PC-9 (cell line): ENCODE results near the gene RUNX3. TPM values are rescaled to one million over a fixed set of nuclear protein-coding genes. Genes with fewer than 3 reads are reported as not detected.

Source experiments
- BruUV-seq: library from RNA; stranded (reverse); fragments of 400-500 nt; replicated peaks from 2 replicates; lab custom pipeline; 2021; lab: Mats Ljungman, UMichigan
- CTCF ChIA-PET: fragments of 300-600 bp; sonication (Branson Sonifier 250); formaldehyde crosslinking; loops from one replicate; lab custom pipeline; 2022; ENCODE audit warnings: antibody characterized with exemption; lab: Charles Lee
- POLR2A ChIA-PET: fragments of 300-600 bp; sonication (Branson Sonifier 250); formaldehyde crosslinking; loops from one replicate; lab custom pipeline; 2022; ENCODE audit warnings: antibody characterized with exemption; ENCODE audit not compliant: unreplicated experiment; lab: Charles Lee
- DNase-seq, 2 experiments: peaks; one replicate each; pipeline versions ENCODE4 v3.0.0 to v3.0.0-alpha.2; 2015 to 2022; ENCODE audit warnings: mixed read lengths in 1 of 2
- H2AFZ ChIP-seq: fragments of 200-600 bp; sonication (generic); 2 replicates; pipeline ENCODE4 v1.8.1; 2017; ENCODE audit warnings: antibody characterized with exemption
- H3F3A ChIP-seq: fragments of 200-600 bp; sonication (generic); 2 replicates; pipeline ENCODE4 v1.8.1; 2017; ENCODE audit warnings: antibody characterized with exemption, mild to moderate bottlenecking, low read depth; ENCODE audit not compliant: insufficient read depth
- H3K27ac ChIP-seq: fragments of 200-600 bp; sonication (generic); 2 replicates; pipeline ENCODE4 v1.6.1; 2016; ENCODE audit warnings: mixed run types
- H3K27me3 ChIP-seq: fragments of 200-600 bp; sonication (generic); 2 replicates; pipeline ENCODE4 v1.6.1; 2016; ENCODE audit warnings: low read depth, mixed run types; ENCODE audit not compliant: insufficient read depth
- H3K36me3 ChIP-seq: fragments of 200-600 bp; sonication (generic); 2 replicates; pipeline ENCODE4 v1.6.1; 2016; ENCODE audit warnings: low read depth, mixed run types
- H3K4me1 ChIP-seq: fragments of 200-600 bp; sonication (generic); replicated peaks from 2 replicates; pipeline ENCODE4 v1.6.1; 2016; ENCODE audit warnings: mixed run types; ENCODE audit not compliant: insufficient read depth
- H3K4me2 ChIP-seq: fragments of 200-600 bp; sonication (generic); 2 replicates; pipeline ENCODE4 v1.6.1; 2017; ENCODE audit warnings: mixed run types
- H3K4me3 ChIP-seq: fragments of 200-600 bp; sonication (generic); 2 replicates; pipeline ENCODE4 v1.6.1; 2016; ENCODE audit warnings: mixed run types
- H3K79me2 ChIP-seq: fragments of 200-600 bp; sonication (generic); 2 replicates; pipeline ENCODE4 v1.6.1; 2017; ENCODE audit warnings: low read depth, mixed run types
- H3K9me2 ChIP-seq: fragments of 200-600 bp; sonication (generic); 2 replicates; pipeline ENCODE4 v1.8.1; 2017; ENCODE audit warnings: mild to moderate bottlenecking; ENCODE audit not compliant: insufficient read depth
- H3K9me3 ChIP-seq: fragments of 200-600 bp; sonication (generic); 2 replicates; pipeline ENCODE4 v1.8.1; 2016; ENCODE audit warnings: low read depth; ENCODE audit not compliant: insufficient read depth
- H4K20me1 ChIP-seq: fragments of 200-600 bp; sonication (generic); 2 replicates; pipeline ENCODE4 v1.8.1; 2017; ENCODE audit not compliant: insufficient read depth
- EZH2 ChIP-seq: fragments of 200-600 bp; sonication (generic); IDR thresholded peaks from 2 replicates; pipeline ENCODE4 v1.8.0; 2017; ENCODE audit warnings: antibody characterized with exemption, low read depth
- intact Hi-C: fragments of 100-400 bp; cut with micrococcal nuclease; formaldehyde crosslinking; loops from one replicate; pipeline ENCODE4 v1.10.0; 2022; ENCODE audit not compliant: unreplicated experiment
- total RNA-seq: library from RNA; stranded (reverse); gene quantifications from 2 replicates; pipeline ENCODE4 v1.2.3, GENCODE V29; 2021
- TF ChIP-seq, protein P1 (sequence below): fragments of 200-600 bp; sonication (generic); conservative IDR thresholded peaks from 2 replicates; pipeline ENCODE4 v1.6.1; 2017; ENCODE audit warnings: mixed run types, antibody characterized with exemption, mild to moderate bottlenecking, moderate library complexity

The RUNX3 gene
- total RNA-seq, 1 experiment from 2014 or later: not detected

DNA sequence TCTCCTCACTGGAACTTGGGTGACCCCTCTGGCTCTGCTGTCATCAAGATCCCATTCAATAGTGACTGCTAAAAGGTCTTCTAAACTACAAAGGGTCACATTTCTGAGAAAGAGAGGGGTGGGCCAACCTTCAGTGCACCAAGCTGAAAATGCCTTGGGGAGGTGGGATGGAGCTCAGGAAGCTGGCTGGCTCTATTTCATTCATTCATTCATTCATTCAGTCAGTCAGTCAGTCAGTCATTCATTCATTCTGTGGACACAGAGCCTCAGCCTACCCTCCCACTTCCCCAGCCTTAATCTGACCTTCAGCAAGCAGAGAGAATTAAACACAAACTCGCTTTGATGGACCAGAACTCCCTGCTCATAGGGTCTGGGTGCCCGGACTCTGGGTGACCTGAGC, 11.7 kb downstream of the RUNX3 start:
- POLR2A ChIA-PET: no interaction called here
- CTCF ChIA-PET: no interaction called here
- Histone ChIP-seq H3K79me2 (no peaks in the 10 kb centered on the region), H3K9me3 (no peaks in the 10 kb centered on the region), H3K4me3 (no peak overlapping the region), H3K36me3 (no peaks in the 10 kb centered on the region), H4K20me1 (no peaks in the 10 kb centered on the region), H3K4me1 (no peaks in the 10 kb centered on the region), H3K9me2 (no peaks in the 10 kb centered on the region), H3K27me3 (peaks cover 4% of the 10 kb centered on the region; the same call in 1 of the 2 replicates), H3F3A (no peaks in the 10 kb centered on the region), H3K27ac (no peak overlapping the region), H3K4me2 (no peak overlapping the region), H2AFZ (no peak overlapping the region)
- no TSS peak for BruUV-seq
- intact Hi-C loops: no loop called here
- DNase-seq: no peak
- TF ChIP-seq, protein P1, sequence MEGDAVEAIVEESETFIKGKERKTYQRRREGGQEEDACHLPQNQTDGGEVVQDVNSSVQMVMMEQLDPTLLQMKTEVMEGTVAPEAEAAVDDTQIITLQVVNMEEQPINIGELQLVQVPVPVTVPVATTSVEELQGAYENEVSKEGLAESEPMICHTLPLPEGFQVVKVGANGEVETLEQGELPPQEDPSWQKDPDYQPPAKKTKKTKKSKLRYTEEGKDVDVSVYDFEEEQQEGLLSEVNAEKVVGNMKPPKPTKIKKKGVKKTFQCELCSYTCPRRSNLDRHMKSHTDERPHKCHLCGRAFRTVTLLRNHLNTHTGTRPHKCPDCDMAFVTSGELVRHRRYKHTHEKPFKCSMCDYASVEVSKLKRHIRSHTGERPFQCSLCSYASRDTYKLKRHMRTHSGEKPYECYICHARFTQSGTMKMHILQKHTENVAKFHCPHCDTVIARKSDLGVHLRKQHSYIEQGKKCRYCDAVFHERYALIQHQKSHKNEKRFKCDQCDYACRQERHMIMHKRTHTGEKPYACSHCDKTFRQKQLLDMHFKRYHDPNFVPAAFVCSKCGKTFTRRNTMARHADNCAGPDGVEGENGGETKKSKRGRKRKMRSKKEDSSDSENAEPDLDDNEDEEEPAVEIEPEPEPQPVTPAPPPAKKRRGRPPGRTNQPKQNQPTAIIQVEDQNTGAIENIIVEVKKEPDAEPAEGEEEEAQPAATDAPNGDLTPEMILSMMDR: no peak
- TF ChIP-seq EZH2: no peak

DNA sequence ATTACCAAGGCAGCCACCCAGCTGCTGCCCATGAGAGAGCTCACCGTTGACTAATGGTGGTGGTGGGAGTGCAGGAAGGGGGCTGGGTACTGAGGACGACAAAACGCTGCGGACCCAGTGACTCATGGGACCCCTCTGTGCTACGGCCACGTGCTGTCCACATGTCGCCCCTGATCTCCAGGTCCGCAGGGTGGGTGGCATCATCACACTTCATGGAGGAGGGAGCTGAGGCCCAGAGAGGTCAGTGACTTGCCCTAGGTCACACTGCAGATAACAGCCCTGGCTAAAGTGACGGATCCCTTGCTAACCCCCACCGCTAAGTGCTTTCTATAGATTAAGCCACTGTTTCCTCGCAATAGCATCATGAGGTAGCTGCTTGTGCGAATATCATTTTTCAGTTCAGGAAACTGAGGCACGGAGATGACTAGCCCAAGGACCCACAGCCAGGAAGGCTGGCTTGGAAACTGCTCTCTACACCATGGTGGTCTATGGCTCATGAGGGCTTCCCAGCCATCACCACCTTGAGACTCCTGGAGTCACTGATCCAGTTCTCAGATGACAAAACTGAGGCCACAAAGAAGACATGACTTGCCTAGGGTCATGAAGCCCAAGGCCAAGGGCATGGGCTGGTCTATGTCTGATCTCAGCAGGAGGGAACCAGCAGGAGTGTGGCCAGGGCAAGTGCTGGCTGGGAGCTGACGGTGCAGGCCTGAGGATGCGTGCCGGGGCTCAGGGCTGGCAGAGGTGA, 12.6 kb downstream of the RUNX3 start:
- Histone ChIP-seq H3K9me2 (no peaks in the 10 kb centered on the region), H3K4me1 (no peaks in the 10 kb centered on the region), H3F3A (no peaks in the 10 kb centered on the region), H3K79me2 (no peaks in the 10 kb centered on the region), H3K4me3 (no peak overlapping the region), H4K20me1 (no peaks in the 10 kb centered on the region), H3K36me3 (no peaks in the 10 kb centered on the region), H3K4me2 (no peak overlapping the region), H3K27ac (no peak overlapping the region), H3K27me3 (peaks cover 4% of the 10 kb centered on the region; the same call in 1 of the 2 replicates), H2AFZ (no peak overlapping the region), H3K9me3 (no peaks in the 10 kb centered on the region)
- ChIA-PET POLR2A (no interaction called here), CTCF (no interaction called here)
- no TSS peak for BruUV-seq
- intact Hi-C loops: no loop called here
- TF ChIP-seq EZH2: no peak
- TF ChIP-seq, protein P1: no peak
- DNase-seq: no peak

- DNase-seq: no peak
- Histone ChIP-seq H4K20me1 (no peaks in the 10 kb centered on the region), H3F3A (no peaks in the 10 kb centered on the region), H3K27ac (no peak overlapping the region), H3K4me3 (no peak overlapping the region), H3K27me3 (peaks cover 4% of the 10 kb centered on the region; the same call in 1 of the 2 replicates), H3K4me2 (no peak overlapping the region), H3K36me3 (no peaks in the 10 kb centered on the region), H3K9me3 (no peaks in the 10 kb centered on the region), H3K79me2 (no peaks in the 10 kb centered on the region), H3K9me2 (no peaks in the 10 kb centered on the region), H2AFZ (no peak overlapping the region), H3K4me1 (no peaks in the 10 kb centered on the region)
- BruUV-seq: no TSS peak
- intact Hi-C loops: no loop called here
- TF ChIP-seq EZH2: no peak
- TF ChIP-seq, protein P1: no peak
- CTCF ChIA-PET: no interaction called here
- POLR2A ChIA-PET: no interaction called here
These were observed 14.1 kb downstream of the RUNX3 start for GRCh38 chr1:24915816-24916602.
